GM19455 (cell line): ENCODE data around the gene ITGA3.
"Not testable (repeated sequence)": the region's sequence is repeated elsewhere in the genome, so short reads cannot be mapped to it uniquely, and the experiment has no call there.

Source experiments
- ATAC-seq: cut with Tn5 transposase; IDR thresholded peaks from one replicate; pipeline ENCODE4 v1.9.1; 2021; ENCODE audit not compliant: unreplicated experiment

Gene ITGA3

DNA sequence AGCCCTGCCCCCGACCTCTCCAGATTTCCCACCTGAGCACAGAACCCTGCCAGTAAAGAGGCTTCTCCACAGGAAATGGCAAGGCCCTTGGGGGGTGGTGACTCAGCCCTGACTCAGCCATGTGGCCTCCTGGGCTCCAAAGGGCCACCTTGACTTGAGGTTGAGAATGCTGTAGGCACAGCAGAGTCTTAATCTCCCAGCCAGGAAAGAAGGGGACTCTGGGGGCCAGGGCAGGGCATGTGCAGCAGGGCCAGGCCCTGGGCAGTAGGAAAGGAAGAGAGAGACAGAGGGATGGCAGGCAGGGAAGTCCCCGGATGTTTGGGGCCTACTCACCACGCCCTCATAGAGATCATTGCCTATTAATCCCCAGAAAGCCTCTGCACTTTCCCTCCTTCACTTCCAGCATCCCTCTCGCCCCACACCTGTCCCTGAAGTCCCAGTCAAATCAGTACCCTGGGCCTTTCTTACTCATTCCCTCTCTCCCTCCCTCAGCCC, 4.8 kb upstream of the ITGA3 start:
- no peak for ATAC-seq

DNA sequence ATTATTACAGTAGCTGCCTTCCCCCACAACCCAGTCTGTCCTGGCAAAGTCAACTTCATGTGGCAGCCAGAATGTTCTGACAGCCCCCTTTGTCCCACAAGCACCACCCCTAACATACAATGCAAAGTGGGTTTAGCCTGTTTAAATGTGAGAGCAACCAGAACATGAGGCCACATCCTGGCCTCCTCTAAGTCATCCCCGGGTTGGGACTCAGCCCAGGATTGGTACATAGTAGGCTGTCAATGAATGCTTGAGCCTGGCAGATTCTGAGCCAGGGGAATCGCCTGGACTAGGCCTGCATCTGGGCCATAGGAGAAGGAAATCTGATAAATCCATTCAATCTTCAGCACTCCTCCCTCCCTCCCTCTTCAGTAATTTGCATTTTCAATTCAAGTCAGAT, 4.3 kb upstream of the ITGA3 start:
- ATAC-seq: no peak

GRCh38 chr17:50052241-50052796, 3.6 kb upstream of the ITGA3 start:
- no peak for ATAC-seq

GRCh38 chr17:50052822-50053653, 2.9 kb upstream of the ITGA3 start:
- no peak for ATAC-seq

DNA sequence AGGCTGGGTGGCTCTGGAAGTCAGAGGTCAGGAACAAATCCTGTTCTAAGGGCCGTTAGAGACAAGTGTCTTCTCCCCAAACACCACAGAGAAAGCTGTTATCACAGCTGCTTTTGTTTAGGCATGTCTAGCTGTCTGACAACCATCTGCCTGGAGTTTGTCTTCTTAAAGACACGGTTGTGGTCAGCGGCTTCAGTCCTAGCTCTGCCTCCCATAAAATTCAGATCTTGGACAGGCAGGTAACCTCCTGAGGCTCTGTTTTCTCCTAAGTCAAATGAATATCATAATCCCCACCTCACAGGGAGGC, 2.3 kb upstream of the ITGA3 start:
- no peak for ATAC-seq

DNA sequence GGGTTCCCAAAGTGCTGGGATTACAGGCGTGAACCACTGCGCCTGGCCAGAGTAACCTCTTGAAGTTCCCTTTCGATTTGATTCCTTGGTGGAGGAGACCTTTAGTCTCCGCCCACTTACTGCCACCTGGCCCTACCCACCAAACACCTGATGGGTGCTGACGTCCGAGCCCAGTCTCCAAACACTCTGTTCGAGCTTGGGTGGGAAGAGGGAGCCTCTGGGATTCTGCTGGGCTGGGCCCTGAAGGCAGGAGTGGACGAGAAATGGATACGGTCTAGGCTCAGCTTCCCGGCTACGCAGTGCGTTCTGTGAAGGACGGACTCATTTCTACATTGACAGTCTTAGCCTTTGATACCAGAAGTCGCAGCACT, 870 bp upstream of the ITGA3 start:
- no peak for ATAC-seq

GRCh38 chr17:50056217-50056960, 479 bp downstream of the ITGA3 start:
- peak; percentile 68 for ATAC-seq

GRCh38 chr17:50056961-50057330, 1.0 kb downstream of the ITGA3 start:
- ATAC-seq: no peak

DNA sequence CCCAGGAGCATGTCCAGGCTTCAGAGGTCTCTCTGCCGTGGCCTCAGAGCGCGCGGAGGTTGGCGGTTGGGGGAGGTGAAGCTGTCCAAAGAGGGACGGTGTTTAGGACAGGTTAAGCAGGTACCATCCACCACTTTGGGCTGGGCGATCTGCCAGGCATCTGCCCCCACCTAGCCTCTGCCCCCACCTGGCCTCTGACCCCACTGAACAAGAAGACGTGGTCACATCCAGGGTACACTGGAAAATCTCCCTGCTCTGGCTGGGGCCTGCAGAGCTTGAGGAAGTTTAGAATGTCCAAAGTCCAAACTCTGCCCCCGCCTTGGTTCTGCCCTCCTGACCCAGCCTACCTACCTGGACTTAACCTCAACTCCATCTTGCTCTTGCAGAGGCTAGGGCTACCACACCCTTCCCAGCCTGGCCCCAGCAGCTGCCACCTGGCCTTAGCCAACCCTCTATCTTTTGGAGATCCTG, 1.6 kb downstream of the ITGA3 start:
- ATAC-seq: no peak

DNA sequence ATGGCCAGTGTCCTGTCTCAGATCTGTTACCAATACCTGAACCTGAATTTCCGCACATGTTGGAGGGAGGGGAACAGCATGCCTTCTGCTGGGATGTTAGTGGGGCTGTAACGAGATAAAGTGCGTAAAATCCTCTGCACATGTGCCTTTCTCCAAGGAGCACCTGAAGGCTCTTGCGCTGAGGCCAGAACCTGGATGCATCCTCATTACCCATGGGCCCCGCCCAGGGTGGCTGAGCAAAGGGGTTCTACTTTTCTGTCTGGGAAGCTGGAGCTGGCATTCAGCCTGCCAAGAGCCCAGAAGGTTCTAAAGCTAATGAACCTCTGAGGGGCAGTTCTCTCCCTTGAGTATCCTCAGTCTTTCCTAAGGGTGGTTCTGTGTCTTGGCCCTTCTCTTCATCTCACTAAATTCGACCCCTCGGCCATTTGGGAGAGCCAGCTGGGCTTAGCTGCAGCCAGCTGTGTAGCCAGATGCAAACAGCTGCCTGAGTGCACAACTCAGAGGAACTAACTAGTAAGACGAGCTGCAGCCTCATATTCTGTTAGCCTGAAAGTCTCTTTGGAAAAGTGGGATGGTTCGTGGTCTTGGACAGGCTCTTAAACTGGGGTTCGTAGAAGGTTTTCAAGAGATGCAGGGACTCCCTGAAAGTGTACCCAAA, 2.5 kb downstream of the ITGA3 start:
- no peak for ATAC-seq

GRCh38 chr17:50059256-50059655, 3.3 kb downstream of the ITGA3 start:
- no peak for ATAC-seq

- ATAC-seq: no peak
Measured at GRCh38 chr17:50059759-50060273, 3.9 kb downstream of the ITGA3 start.

DNA sequence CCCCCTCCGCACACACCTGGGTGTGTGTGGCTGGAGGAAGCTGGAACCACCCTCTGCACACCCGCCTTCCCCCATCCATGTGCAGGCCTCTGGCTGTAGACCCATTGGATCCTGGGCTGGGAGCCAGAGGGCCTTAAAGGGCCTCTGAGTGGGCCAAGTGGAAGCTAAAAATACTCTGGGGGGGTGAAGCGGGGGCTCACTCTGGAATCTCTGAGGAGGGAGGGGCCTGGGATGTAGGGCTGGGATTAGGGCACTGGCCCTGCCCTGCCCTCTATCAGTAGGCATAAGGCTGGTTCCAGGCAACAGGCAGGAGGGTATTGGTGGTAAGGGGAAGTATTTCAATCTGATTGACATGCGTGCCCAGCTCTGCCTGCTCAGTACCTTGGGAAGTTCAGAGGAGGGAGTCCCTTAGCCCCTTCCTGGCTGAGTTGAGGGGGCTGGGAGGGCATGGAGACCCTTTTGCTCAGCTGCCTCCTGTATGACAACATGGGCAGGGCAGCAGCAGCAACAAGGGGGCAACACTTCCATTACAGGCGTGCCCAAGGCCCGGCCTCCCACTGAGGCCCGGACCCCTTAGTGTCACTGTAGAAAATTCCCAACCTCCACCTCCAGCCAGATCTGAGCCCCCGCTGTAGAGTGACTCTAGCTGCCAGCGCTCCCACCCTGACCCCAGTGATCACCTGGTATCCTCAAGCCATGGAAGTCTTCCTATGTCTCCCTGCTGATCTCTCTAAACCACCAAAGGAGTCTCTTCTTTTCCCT, 5.2 kb downstream of the ITGA3 start:
- ATAC-seq: no peak

- ATAC-seq: not testable (repeated sequence)
Measured at GRCh38 chr17:50061713-50062045, 5.8 kb downstream of the ITGA3 start.

- no peak for ATAC-seq
Measured at GRCh38 chr17:50062293-50063243, 6.7 kb downstream of the ITGA3 start.

- ATAC-seq: no peak
Measured at GRCh38 chr17:50063561-50064252, 7.8 kb downstream of the ITGA3 start.

DNA sequence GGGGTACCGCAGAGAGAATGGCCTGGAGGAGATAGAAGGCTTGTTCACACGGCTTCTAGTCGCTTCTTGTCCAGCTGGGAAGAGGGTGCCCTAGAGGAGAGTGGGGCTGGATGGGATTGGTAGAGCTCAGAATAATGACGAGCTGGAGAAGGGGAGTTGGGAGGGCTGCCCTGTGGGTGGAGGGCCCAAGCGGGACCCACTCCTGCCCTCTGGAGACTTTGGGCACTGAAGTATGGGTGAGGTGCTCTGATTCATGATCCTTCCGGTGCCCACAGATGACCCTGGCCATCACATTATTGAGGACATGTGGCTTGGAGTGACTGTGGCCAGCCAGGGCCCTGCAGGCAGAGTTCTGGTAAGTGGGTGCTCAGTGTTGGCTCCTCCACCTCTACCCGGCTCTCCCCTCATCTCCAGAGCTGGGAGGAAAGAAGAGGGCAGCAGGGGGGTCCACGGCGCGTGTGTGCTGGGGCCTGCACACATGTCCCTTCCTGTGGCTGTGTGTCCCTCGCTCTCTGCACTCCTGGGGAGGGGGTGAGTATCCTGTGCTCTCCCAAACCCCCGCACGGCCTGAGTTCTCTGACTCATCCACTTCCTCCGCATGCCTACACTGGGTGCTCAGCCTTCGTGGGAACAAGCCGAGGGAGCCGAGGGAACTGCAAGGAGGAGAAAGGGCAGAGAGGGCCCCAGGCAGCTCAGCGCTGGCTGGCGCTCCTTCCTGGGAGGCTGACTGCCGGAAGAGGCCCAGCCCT, 8.5 kb downstream of the ITGA3 start:
- ATAC-seq: no peak

DNA sequence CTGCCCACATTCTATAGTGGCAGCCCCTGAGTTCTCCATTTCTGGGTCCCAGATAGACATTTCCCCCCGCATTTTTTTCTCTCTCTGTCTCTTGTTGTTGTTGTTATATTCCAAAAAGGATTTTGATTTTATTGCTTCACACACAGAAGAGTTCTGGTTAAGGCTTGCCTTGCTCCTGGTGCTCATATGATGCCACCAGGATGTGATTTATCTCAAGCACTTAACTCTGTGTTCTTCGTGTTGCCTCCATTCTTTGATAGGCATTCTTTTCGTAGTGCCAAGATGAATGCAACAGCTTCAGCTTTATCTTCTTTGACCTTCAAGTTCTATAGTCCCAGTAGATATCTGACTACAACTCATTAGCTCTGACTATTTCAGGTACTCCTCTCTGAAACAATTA, 9.1 kb downstream of the ITGA3 start:
- no peak for ATAC-seq
